ENCODE data around the gene RPL27. TPM values are rescaled to one million over a fixed set of nuclear protein-coding genes. Genes with fewer than 3 reads are reported as not detected.
A peak's percentile ranks its signal among the peaks of the same experiment; 100 is the strongest.

Gene RPL27
- total and polyA plus RNA-seq, 2 of the 8 experiments (the other 6 are each of a cell fraction or from before 2014, with no cell fraction given): 1,415 to 3,779 TPM

DNA sequence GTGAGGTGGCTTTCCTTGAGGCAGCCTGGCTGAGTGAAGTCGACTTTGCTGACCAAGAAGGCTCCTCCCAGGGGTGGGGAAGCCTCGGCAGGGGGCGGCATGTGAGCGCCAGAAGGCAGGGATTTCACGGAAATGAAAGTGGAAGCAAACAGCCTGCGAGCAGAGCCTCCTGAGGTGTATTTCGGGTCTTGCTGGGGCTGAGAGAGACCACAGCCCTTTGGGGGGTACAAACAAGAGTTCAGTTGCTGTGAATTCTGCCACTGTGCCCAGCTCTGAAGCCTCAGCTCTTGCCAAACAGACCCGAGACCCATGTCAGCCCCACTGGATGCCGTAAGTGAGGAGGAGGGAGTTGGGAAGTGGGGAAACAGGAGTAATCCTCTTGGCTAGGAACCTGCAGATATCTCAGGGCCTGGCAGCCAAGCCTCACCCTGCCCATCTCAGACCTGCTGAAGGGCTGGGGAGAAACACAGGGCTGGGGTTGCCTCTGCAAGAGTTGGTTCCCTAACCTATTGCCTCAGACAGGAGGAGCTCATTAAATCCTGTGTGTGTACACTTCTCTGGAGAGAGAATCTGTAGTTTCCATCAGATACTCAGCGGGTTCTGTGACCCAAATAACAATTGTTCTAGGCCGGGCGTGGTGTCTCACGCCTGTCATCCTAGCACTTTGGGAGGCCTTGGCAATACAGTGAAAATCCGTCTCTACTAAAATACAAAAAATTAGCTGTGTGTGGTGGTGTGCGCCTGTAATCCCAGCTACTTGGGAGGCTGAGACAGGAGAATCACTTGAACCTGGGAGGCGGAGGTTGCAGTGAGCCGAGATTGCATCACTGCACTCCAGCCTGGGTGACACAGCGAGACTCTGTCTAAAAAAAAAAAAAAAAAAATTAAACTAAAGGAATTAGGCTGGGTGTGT lies 8.7 kb downstream of the RPL27 start, which contains the start of gene IFI35 (continued):
- no peak for TF ChIP-seq GTF2F1 (IDR thresholded peaks at IDR 0.05; ENCODE audit: borderline replicate concordance, low read depth, low read length)
- no peak for TF ChIP-seq BCL11A (IDR thresholded peaks at IDR 0.05; ENCODE audit: low read depth in 2 of 2, low read length in 2 of 2)
- TF ChIP-seq YY1 (IDR thresholded peaks at IDR 0.05; ENCODE audit: low read depth, low read length): no peak
- TF ChIP-seq, protein P1, sequence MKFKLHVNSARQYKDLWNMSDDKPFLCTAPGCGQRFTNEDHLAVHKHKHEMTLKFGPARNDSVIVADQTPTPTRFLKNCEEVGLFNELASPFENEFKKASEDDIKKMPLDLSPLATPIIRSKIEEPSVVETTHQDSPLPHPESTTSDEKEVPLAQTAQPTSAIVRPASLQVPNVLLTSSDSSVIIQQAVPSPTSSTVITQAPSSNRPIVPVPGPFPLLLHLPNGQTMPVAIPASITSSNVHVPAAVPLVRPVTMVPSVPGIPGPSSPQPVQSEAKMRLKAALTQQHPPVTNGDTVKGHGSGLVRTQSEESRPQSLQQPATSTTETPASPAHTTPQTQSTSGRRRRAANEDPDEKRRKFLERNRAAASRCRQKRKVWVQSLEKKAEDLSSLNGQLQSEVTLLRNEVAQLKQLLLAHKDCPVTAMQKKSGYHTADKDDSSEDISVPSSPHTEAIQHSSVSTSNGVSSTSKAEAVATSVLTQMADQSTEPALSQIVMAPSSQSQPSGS (IDR thresholded peaks at IDR 0.05; ENCODE audit: low read length): no peak
- peak; percentile 59; the same call in 1 of the 2 replicates for TF ChIP-seq RBBP5 (IDR thresholded peaks at IDR 0.05; ENCODE audit: borderline replicate concordance, low read depth, low read length)
- peak in 1 of 2 experiments; percentile 52; a peak in 1 of 3 replicates for TF ChIP-seq POLR2A (IDR thresholded peaks at IDR 0.05; ENCODE audit: control extremely low read depth in 1 of 2, low read depth in 2 of 2, low read length in 2 of 2)
- peak; percentile 42 to 59; a peak in 3 of 4 replicates for TF ChIP-seq RAD21 (IDR thresholded peaks at IDR 0.05 in 1 of 2, conservative IDR thresholded peaks at IDR 0.05 in 1 of 2; ENCODE audit: low read depth in 2 of 2, low read length in 2 of 2)
- TF ChIP-seq NANOG (IDR thresholded peaks at IDR 0.05; ENCODE audit: insufficient read depth, low read depth, low read length, poor library complexity, severe bottlenecking): no peak
- no peak for TF ChIP-seq PHF8 (conservative IDR thresholded peaks at IDR 0.05; ENCODE audit: low read depth, low read length)
- no peak for TF ChIP-seq EGR1 (IDR thresholded peaks at IDR 0.05; ENCODE audit: borderline replicate concordance, low read depth, low read length)

Data from H1 (cell line).